ENCODE data around the gene RERE. TPM values are rescaled to one million over a fixed set of nuclear protein-coding genes. Genes with fewer than 3 reads are reported as not detected.

The RERE gene
- polyA plus RNA-seq, 1 of the 3 experiments (the other 2 are of a cell fraction): 8.1 TPM

DNA sequence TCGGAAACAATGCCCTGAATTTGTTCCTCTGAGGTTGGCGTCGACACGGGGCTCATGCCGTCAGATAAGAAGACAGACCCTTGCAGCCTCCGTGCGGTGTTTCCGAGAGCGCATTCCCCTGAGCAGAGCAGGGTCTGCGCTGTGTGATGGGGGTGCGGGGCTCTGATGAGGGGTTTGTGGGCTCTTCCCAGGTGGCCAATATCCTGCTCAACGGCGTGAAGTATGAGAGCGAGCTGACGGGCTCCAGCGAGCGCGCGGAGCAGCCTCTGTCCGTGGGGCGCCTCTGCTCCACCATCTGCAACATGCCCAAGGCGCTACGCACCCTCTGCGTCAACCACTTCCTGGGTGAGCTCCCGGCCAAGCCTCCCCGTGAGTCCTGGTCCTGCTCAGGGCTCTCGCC lies 482.2 kb downstream of the RERE start:
- H3K9me3 ChIP-seq: no peaks in the 10 kb centered on the region
- TF ChIP-seq RFX5 (IDR thresholded peaks at IDR 0.05; ENCODE audit: low read length) (no peak), GATA2 (CRISPR knock-in tag; IDR thresholded peaks at IDR 0.05) (no peak), GABPA (IDR thresholded peaks at IDR 0.05; ENCODE audit: low read depth) (no peak), TEAD4 (IDR thresholded peaks at IDR 0.05; ENCODE audit: borderline replicate concordance, insufficient read depth) (no peak), NFIC (IDR thresholded peaks at IDR 0.05; ENCODE audit: borderline replicate concordance) (no peak), EP300 (IDR thresholded peaks at IDR 0.05; ENCODE audit: borderline replicate concordance in 1 of 2, low read depth in 1 of 2, low read length in 1 of 2) (no peak), JUND (IDR thresholded peaks at IDR 0.05) (no peak), RAD21 (IDR thresholded peaks at IDR 0.05; ENCODE audit: low read length) (no peak), RXRA (IDR thresholded peaks at IDR 0.05; ENCODE audit: borderline replicate concordance, low read depth) (no peak), ELF1 (IDR thresholded peaks at IDR 0.05) (no peak), FOXJ3 (CRISPR knock-in tag; IDR thresholded peaks at IDR 0.05) (no peak)
- TF ChIP-seq, protein P1, sequence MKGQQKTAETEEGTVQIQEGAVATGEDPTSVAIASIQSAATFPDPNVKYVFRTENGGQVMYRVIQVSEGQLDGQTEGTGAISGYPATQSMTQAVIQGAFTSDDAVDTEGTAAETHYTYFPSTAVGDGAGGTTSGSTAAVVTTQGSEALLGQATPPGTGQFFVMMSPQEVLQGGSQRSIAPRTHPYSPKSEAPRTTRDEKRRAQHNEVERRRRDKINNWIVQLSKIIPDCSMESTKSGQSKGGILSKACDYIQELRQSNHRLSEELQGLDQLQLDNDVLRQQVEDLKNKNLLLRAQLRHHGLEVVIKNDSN (IDR thresholded peaks at IDR 0.05; ENCODE audit: borderline replicate concordance, low read depth): no peak
- TF ChIP-seq, protein P2, sequence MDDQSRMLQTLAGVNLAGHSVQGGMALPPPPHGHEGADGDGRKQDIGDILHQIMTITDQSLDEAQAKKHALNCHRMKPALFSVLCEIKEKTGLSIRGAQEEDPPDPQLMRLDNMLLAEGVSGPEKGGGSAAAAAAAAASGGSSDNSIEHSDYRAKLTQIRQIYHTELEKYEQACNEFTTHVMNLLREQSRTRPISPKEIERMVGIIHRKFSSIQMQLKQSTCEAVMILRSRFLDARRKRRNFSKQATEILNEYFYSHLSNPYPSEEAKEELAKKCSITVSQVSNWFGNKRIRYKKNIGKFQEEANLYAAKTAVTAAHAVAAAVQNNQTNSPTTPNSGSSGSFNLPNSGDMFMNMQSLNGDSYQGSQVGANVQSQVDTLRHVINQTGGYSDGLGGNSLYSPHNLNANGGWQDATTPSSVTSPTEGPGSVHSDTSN (IDR thresholded peaks at IDR 0.05): no peak
- H3K79me2 ChIP-seq (ENCODE audit: insufficient read depth): no peaks in the 10 kb centered on the region
- H4K20me1 ChIP-seq (ENCODE audit: insufficient read depth): no peaks in the 10 kb centered on the region
- H3F3A ChIP-seq (replicated peaks; ENCODE audit: insufficient read depth): no peaks in the 10 kb centered on the region
- WGBS (ENCODE audit: low lambda C conversion rate): 86% methylated on average over 22 of the region's 27 CpGs
- no peak overlapping the region for H3K4me3 ChIP-seq (ENCODE audit: low read depth in 2 of 2, low read length in 1 of 2)
- DNase-seq: no peak
- H3K27ac ChIP-seq (ENCODE audit: low read depth in 2 of 2, low read length in 1 of 2): no peak overlapping the region
- H3K36me3 ChIP-seq (replicated peaks in 1 of 2; ENCODE audit: control insufficient read depth in 1 of 2, insufficient read depth in 2 of 2, low read length in 1 of 2): no peaks in the 10 kb centered on the region
- CTCF ChIA-PET: no interaction called here
- H3K9me2 ChIP-seq: no peaks in the 10 kb centered on the region
- H3K4me2 ChIP-seq: no peak overlapping the region
- H3K9ac ChIP-seq: no peak overlapping the region
- POLR2A ChIA-PET: no interaction called here
- H3K4me1 ChIP-seq (ENCODE audit: control insufficient read depth in 1 of 2, insufficient read depth in 2 of 2, low read depth in 1 of 2, low read length in 1 of 2): no peaks in the 10 kb centered on the region
- H2AFZ ChIP-seq (ENCODE audit: low read depth): no peak overlapping the region
- H3K27me3 ChIP-seq (ENCODE audit: insufficient read depth): no peaks in the 10 kb centered on the region

DNA sequence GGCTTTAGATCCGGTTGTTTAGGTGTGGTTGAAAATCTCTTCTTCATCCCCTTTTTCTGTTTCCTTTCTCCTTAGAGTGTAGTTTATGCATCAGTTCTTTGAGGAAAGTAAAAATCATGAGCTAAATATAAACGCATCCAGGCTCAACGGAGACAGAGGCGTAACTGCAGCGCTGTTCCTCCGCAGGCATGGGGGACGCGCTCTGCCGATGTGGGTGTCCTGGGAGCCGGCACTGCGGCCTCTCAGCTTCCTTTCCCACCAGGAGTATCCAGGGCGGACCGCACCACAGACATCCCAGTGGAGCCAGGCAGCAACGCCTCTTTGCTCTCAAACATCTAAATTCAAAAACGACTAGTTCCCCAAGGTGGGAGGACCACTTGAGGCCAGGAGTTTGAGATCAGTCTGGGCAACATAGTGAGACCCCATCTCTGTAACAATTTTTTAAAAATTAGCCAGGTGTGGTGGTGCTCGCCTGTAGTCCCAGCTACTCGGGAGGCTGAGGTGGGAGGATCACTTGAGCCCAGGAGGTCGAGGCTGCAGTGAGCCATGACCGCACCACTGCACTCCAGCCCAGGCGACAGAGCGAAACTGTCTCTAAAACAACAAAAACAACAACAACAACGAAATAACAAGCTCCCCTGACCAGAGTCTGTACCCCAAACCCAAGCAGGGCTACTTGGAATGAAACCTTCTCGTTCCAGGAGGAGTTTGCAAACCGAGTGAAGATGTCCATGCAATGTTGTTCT lies 483.2 kb downstream of the RERE start:
- H2AFZ ChIP-seq (ENCODE audit: low read depth): no peak overlapping the region
- H3K9me2 ChIP-seq: no peaks in the 10 kb centered on the region
- H3K9ac ChIP-seq: no peak overlapping the region
- H3K4me3 ChIP-seq (ENCODE audit: low read depth in 2 of 2, low read length in 1 of 2): no peak overlapping the region
- H3K27me3 ChIP-seq (ENCODE audit: insufficient read depth): no peaks in the 10 kb centered on the region
- no peak for DNase-seq
- ChIA-PET CTCF (interaction anchor here (1.0 to 1.4 kb wide), 2 partner anchors 316 to 319 kb away, joined by 3 to 4 read pairs; no protein-coding TSS in a partner anchor), POLR2A (no interaction called here)
- no peak for TF ChIP-seq NRF1 (IDR thresholded peaks at IDR 0.05; ENCODE audit: low read depth, low read length)
- H4K20me1 ChIP-seq (ENCODE audit: insufficient read depth): no peaks in the 10 kb centered on the region
- H3K4me2 ChIP-seq: no peak overlapping the region
- H3K9me3 ChIP-seq: no peaks in the 10 kb centered on the region
- H3F3A ChIP-seq (replicated peaks; ENCODE audit: insufficient read depth): no peaks in the 10 kb centered on the region
- no peak overlapping the region for H3K27ac ChIP-seq (ENCODE audit: low read depth in 2 of 2, low read length in 1 of 2)
- H3K79me2 ChIP-seq (ENCODE audit: insufficient read depth): no peaks in the 10 kb centered on the region
- peaks cover 0 to 6% of the 10 kb centered on the region in 2 experiments; a peak in 1 of 4 replicates for H3K4me1 ChIP-seq (ENCODE audit: control insufficient read depth in 1 of 2, insufficient read depth in 2 of 2, low read depth in 1 of 2, low read length in 1 of 2)
- no peaks in the 10 kb centered on the region for H3K36me3 ChIP-seq (replicated peaks in 1 of 2; ENCODE audit: control insufficient read depth in 1 of 2, insufficient read depth in 2 of 2, low read length in 1 of 2)
- 88% methylated on average over 19 of the region's 24 CpGs for WGBS (ENCODE audit: low lambda C conversion rate)

Measured in SK-N-SH (cell line).